A549 (cell line): ENCODE results near the gene PPAN.

ENCODE experiments used
- CEBPB ChIP-seq, 2 experiments: fragments of >200 bp in 1 of 2; sonication (Bioruptor Twin) in 1 of 2; formaldehyde crosslinking in 1 of 2; IDR thresholded peaks; 2 replicates each; pipeline ENCODE4 v1.6.1; 2012 to 2016
- CHD2 ChIP-seq: fragments of 150-350 bp; IDR thresholded peaks from 2 replicates; pipeline ENCODE4 v1.6.1; 2014; ENCODE audit warnings: low read length; ENCODE audit not compliant: partially characterized antibody
- CTCF ChIP-seq: fragments of >200 bp; sonication (Bioruptor Twin); formaldehyde crosslinking; IDR thresholded peaks from 3 replicates; pipeline ENCODE4 v1.5.1; 2016
- FOSL2 ChIP-seq, 2 experiments: fragments of 450-650 bp in 1 of 2; fragments of >200 bp in 1 of 2; sonication (Bioruptor Twin) in 1 of 2; formaldehyde crosslinking; IDR thresholded peaks; 2 replicates each; pipeline versions ENCODE4 v1.5.0 to v1.6.1; 2016 to 2020; ENCODE audit warnings: mild to moderate bottlenecking in 1 of 2, moderate library complexity in 1 of 2
- JUN ChIP-seq, 2 experiments: fragments of >200 bp; sonication (Bioruptor Twin); formaldehyde crosslinking; IDR thresholded peaks; 2 replicates in 1 of 2; 3 replicates in 1 of 2; pipeline ENCODE4 v1.6.1; 2016 to 2017
- MAX ChIP-seq: IDR thresholded peaks from 2 replicates; pipeline ENCODE4 v1.6.1; 2012
- MAZ ChIP-seq: fragments of 150-350 bp; IDR thresholded peaks from 2 replicates; pipeline ENCODE4 v1.6.1; 2014; ENCODE audit warnings: antibody characterized with exemption, low read depth, low read length, borderline replicate concordance
- NFE2L2 ChIP-seq: fragments of 150-350 bp; conservative IDR thresholded peaks from 2 replicates; pipeline ENCODE4 v1.6.1; 2014; ENCODE audit warnings: low read length
- NR3C1 ChIP-seq: fragments of >200 bp; sonication (Bioruptor Twin); formaldehyde crosslinking; IDR thresholded peaks from 3 replicates; pipeline ENCODE4 v1.6.1; 2017
- POLR2A ChIP-seq: IDR thresholded peaks from 2 replicates; pipeline ENCODE4 v1.6.1; 2012; ENCODE audit warnings: mild to moderate bottlenecking, low read length
- TFCP2L1 ChIP-seq: fragments of 250-450 bp; sonication (Bioruptor Pico); IDR thresholded peaks from 2 replicates; pipeline ENCODE4 v1.5.0; 2021; ENCODE audit warnings: mild to moderate bottlenecking

GRCh38 chr19:10079031-10079453 lies 27.1 kb upstream of the PPAN start:
- TF ChIP-seq MAX, result no peak
- TF ChIP-seq CTCF, result no peak
- TF ChIP-seq JUN (IDR thresholded peaks at IDR 0.05), result no peak
- no peak for TF ChIP-seq FOSL2 (IDR thresholded peaks at IDR 0.05)
- no peak for TF ChIP-seq FOSL2 (CRISPR knock-in tag; IDR thresholded peaks at IDR 0.05)
- TF ChIP-seq NR3C1, result no peak
- no peak for TF ChIP-seq MAZ
- TF ChIP-seq POLR2A, result no peak
- no peak for TF ChIP-seq NFE2L2
- no peak for TF ChIP-seq TFCP2L1
- TF ChIP-seq CEBPB (IDR thresholded peaks at IDR 0.05), result no peak
- no peak for TF ChIP-seq CHD2
